Lower leg skin (tissue), 3 donors: ENCODE results near the gene ZNF385B.

Experiments used
- POLR2A ChIP-seq, 2 donors: fragments of 450-650 bp; IDR thresholded peaks; one replicate each; pipeline ENCODE4 v1.6.1; 2016 to 2017; ENCODE audit warnings: antibody characterized with exemption in 2 of 2, mild to moderate bottlenecking in 1 of 2, moderate library complexity in 1 of 2
- TF ChIP-seq, protein P1 (sequence below), 3 donors: fragments of 450-650 bp; IDR thresholded peaks; one replicate each; pipeline ENCODE4 v1.5.1; 2016; ENCODE audit warnings: antibody characterized with exemption in 3 of 3, mild to moderate bottlenecking in 3 of 3, moderate library complexity in 2 of 3

DNA sequence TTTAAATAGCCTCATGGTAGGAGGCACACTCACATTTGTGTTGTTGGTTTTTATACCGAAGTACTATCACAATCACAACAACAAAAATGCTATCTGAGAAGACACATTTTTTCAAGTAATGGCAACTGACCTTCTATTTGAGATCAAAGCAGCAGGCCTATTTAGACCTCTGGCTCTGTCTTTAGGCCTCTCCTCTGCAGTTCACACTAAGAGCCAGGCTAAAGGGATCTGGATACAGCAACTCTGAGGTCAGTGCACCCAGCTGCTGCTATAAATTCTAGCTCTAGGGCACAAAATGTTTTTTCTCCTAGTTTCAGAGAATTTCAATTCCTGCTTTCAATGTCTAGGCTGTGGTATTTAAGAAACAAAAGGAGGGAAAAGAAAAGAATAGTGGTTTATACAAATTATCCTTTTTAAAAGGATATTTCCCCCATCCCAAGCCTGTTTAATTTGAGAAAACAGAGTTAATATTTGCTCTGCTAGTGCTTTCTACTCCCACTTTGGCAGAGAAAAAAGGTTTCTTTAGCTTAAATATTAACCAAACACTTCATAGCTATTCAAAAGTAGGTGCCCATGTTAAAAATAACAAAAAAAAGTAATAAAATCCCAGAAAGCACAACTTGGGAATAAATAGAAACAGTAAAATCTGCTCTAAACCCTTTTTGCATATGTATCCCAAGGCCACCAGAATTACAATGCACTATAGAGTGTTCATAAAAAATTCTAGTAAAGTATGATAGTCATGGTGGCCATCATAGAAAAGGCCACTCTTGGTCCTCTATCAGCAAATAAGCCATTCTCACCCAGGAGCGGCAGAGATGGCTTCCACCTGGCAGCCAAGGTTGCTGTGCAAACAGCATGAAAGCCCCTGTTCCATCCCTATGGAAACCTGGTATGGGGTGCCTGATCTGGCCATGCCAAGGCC is 303.1 kb downstream of the ZNF385B start:
- TF ChIP-seq, protein P1, sequence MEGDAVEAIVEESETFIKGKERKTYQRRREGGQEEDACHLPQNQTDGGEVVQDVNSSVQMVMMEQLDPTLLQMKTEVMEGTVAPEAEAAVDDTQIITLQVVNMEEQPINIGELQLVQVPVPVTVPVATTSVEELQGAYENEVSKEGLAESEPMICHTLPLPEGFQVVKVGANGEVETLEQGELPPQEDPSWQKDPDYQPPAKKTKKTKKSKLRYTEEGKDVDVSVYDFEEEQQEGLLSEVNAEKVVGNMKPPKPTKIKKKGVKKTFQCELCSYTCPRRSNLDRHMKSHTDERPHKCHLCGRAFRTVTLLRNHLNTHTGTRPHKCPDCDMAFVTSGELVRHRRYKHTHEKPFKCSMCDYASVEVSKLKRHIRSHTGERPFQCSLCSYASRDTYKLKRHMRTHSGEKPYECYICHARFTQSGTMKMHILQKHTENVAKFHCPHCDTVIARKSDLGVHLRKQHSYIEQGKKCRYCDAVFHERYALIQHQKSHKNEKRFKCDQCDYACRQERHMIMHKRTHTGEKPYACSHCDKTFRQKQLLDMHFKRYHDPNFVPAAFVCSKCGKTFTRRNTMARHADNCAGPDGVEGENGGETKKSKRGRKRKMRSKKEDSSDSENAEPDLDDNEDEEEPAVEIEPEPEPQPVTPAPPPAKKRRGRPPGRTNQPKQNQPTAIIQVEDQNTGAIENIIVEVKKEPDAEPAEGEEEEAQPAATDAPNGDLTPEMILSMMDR (IDR thresholded peaks at IDR 0.05) = no peak
- no peak for TF ChIP-seq POLR2A (IDR thresholded peaks at IDR 0.05)
